ENCODE results near the gene SLC6A1.

SLC6A1 gene

GRCh38 chr3:10996345-10997013 is 3.9 kb downstream of the SLC6A1 start:
- no peak for DNase-seq

GRCh38 chr3:10997196-10997595 is 4.6 kb downstream of the SLC6A1 start:
- no peak for DNase-seq

- no peak for DNase-seq
These were observed 6.0 kb downstream of the SLC6A1 start for GRCh38 chr3:10998542-10998941.

GRCh38 chr3:10999221-11000107 is 6.9 kb downstream of the SLC6A1 start:
- no peak for DNase-seq

- no peak for DNase-seq
These were observed 8.0 kb downstream of the SLC6A1 start for GRCh38 chr3:11000528-11000927.

- DNase-seq = no peak
These were observed 8.6 kb downstream of the SLC6A1 start for GRCh38 chr3:11001020-11001657.

- no peak for DNase-seq
These were observed 9.1 kb downstream of the SLC6A1 start for GRCh38 chr3:11001658-11002021.

- DNase-seq = no peak
These were observed 9.8 kb downstream of the SLC6A1 start for GRCh38 chr3:11002371-11002807.

- no peak for DNase-seq
These were observed 12.0 kb downstream of the SLC6A1 start for GRCh38 chr3:11004563-11004962.

GRCh38 chr3:11005686-11006256 is 13.2 kb downstream of the SLC6A1 start:
- no peak for DNase-seq

- DNase-seq = no peak
These were observed 14.7 kb downstream of the SLC6A1 start for GRCh38 chr3:11006986-11007933.

- no peak for DNase-seq
These were observed 17.4 kb downstream of the SLC6A1 start for GRCh38 chr3:11009898-11010297.

- DNase-seq = no peak
These were observed 18.0 kb downstream of the SLC6A1 start for GRCh38 chr3:11010426-11011165.

- no peak for DNase-seq
These were observed 21.7 kb downstream of the SLC6A1 start for GRCh38 chr3:11014253-11014652.

- no peak for DNase-seq
These were observed 22.2 kb downstream of the SLC6A1 start for GRCh38 chr3:11014752-11015151.

GRCh38 chr3:11015369-11015768 is 22.8 kb downstream of the SLC6A1 start:
- DNase-seq = no peak

GRCh38 chr3:11016727-11017126 is 24.2 kb downstream of the SLC6A1 start:
- no peak for DNase-seq

GRCh38 chr3:11019116-11019819 is 26.7 kb downstream of the SLC6A1 start:
- no peak for DNase-seq

GRCh38 chr3:11020764-11021163 is 28.2 kb downstream of the SLC6A1 start:
- DNase-seq = no peak

- no peak for DNase-seq
These were observed 29.1 kb downstream of the SLC6A1 start for GRCh38 chr3:11021611-11022011.

GRCh38 chr3:11022115-11022514 is 29.6 kb downstream of the SLC6A1 start:
- DNase-seq = no peak
